Panc1 (cell line): ENCODE data around the gene TACC2.
A peak's percentile ranks its signal among the peaks of the same experiment; 100 is the strongest.

Source experiments
- CTCF ChIP-seq: fragments of 450-650 bp; IDR thresholded peaks from 2 replicates; pipeline ENCODE4 v1.5.1; 2017; ENCODE audit warnings: mild to moderate bottlenecking
- POLR2AphosphoS5 ChIP-seq: IDR thresholded peaks from 2 replicates; pipeline ENCODE4 v1.6.1; 2012; ENCODE audit warnings: mild to moderate bottlenecking, low read depth, low read length, moderate library complexity
- REST ChIP-seq, 2 experiments: IDR thresholded peaks; 2 replicates each; pipeline ENCODE4 v1.6.1; 2011 to 2012; ENCODE audit warnings: low read depth in 2 of 2, control low read depth in 1 of 2, low read length in 1 of 2, mild to moderate bottlenecking in 1 of 2, moderate library complexity in 1 of 2; ENCODE audit not compliant: insufficient read depth in 1 of 2
- TCF7L2 ChIP-seq: IDR thresholded peaks from 2 replicates; pipeline ENCODE4 v1.6.1; 2011; ENCODE audit warnings: mild to moderate bottlenecking, low read depth, low read length, inconsistent platforms

GRCh38 chr10:122018951-122019413, 30.0 kb downstream of the TACC2 start:
- no peak for TF ChIP-seq CTCF
- TF ChIP-seq TCF7L2 = 0 out of 2 replicates have a peak, but pooled peaks have one; percentile 26
- TF ChIP-seq POLR2AphosphoS5 = no peak
- no peak for TF ChIP-seq REST (IDR thresholded peaks at IDR 0.05; ENCODE audit: insufficient read depth in 1 of 2, low read depth in 2 of 2, low read length in 1 of 2)
